PC-9 (cell line): ENCODE measurements around the gene ITGAV. TPM values are rescaled to one million over a fixed set of nuclear protein-coding genes. Genes with fewer than 3 reads are reported as not detected.

Experiments used
- BruUV-seq: library from RNA; stranded (reverse); fragments of 400-500 nt; replicated peaks from 2 replicates; lab custom pipeline; 2021; lab: Mats Ljungman, UMichigan
- CTCF ChIA-PET: fragments of 300-600 bp; sonication (Branson Sonifier 250); formaldehyde crosslinking; loops from one replicate; lab custom pipeline; 2022; ENCODE audit warnings: antibody characterized with exemption; lab: Charles Lee
- POLR2A ChIA-PET: fragments of 300-600 bp; sonication (Branson Sonifier 250); formaldehyde crosslinking; loops from one replicate; lab custom pipeline; 2022; ENCODE audit warnings: antibody characterized with exemption; ENCODE audit not compliant: unreplicated experiment; lab: Charles Lee
- DNase-seq, 2 experiments: peaks; one replicate each; pipeline versions ENCODE4 v3.0.0 to v3.0.0-alpha.2; 2015 to 2022; ENCODE audit warnings: mixed read lengths in 1 of 2
- H2AFZ ChIP-seq: fragments of 200-600 bp; sonication (generic); 2 replicates; pipeline ENCODE4 v1.8.1; 2017; ENCODE audit warnings: antibody characterized with exemption
- H3F3A ChIP-seq: fragments of 200-600 bp; sonication (generic); 2 replicates; pipeline ENCODE4 v1.8.1; 2017; ENCODE audit warnings: antibody characterized with exemption, mild to moderate bottlenecking, low read depth; ENCODE audit not compliant: insufficient read depth
- H3K27ac ChIP-seq: fragments of 200-600 bp; sonication (generic); 2 replicates; pipeline ENCODE4 v1.6.1; 2016; ENCODE audit warnings: mixed run types
- H3K27me3 ChIP-seq: fragments of 200-600 bp; sonication (generic); 2 replicates; pipeline ENCODE4 v1.6.1; 2016; ENCODE audit warnings: low read depth, mixed run types; ENCODE audit not compliant: insufficient read depth
- H3K36me3 ChIP-seq: fragments of 200-600 bp; sonication (generic); 2 replicates; pipeline ENCODE4 v1.6.1; 2016; ENCODE audit warnings: low read depth, mixed run types
- H3K4me1 ChIP-seq: fragments of 200-600 bp; sonication (generic); replicated peaks from 2 replicates; pipeline ENCODE4 v1.6.1; 2016; ENCODE audit warnings: mixed run types; ENCODE audit not compliant: insufficient read depth
- H3K4me2 ChIP-seq: fragments of 200-600 bp; sonication (generic); 2 replicates; pipeline ENCODE4 v1.6.1; 2017; ENCODE audit warnings: mixed run types
- H3K4me3 ChIP-seq: fragments of 200-600 bp; sonication (generic); 2 replicates; pipeline ENCODE4 v1.6.1; 2016; ENCODE audit warnings: mixed run types
- H3K79me2 ChIP-seq: fragments of 200-600 bp; sonication (generic); 2 replicates; pipeline ENCODE4 v1.6.1; 2017; ENCODE audit warnings: low read depth, mixed run types
- H3K9me2 ChIP-seq: fragments of 200-600 bp; sonication (generic); 2 replicates; pipeline ENCODE4 v1.8.1; 2017; ENCODE audit warnings: mild to moderate bottlenecking; ENCODE audit not compliant: insufficient read depth
- H3K9me3 ChIP-seq: fragments of 200-600 bp; sonication (generic); 2 replicates; pipeline ENCODE4 v1.8.1; 2016; ENCODE audit warnings: low read depth; ENCODE audit not compliant: insufficient read depth
- H4K20me1 ChIP-seq: fragments of 200-600 bp; sonication (generic); 2 replicates; pipeline ENCODE4 v1.8.1; 2017; ENCODE audit not compliant: insufficient read depth
- EZH2 ChIP-seq: fragments of 200-600 bp; sonication (generic); IDR thresholded peaks from 2 replicates; pipeline ENCODE4 v1.8.0; 2017; ENCODE audit warnings: antibody characterized with exemption, low read depth
- intact Hi-C: fragments of 100-400 bp; cut with micrococcal nuclease; formaldehyde crosslinking; loops from one replicate; pipeline ENCODE4 v1.10.0; 2022; ENCODE audit not compliant: unreplicated experiment
- total RNA-seq: library from RNA; stranded (reverse); gene quantifications from 2 replicates; pipeline ENCODE4 v1.2.3, GENCODE V29; 2021
- TF ChIP-seq, protein P1 (sequence below): fragments of 200-600 bp; sonication (generic); conservative IDR thresholded peaks from 2 replicates; pipeline ENCODE4 v1.6.1; 2017; ENCODE audit warnings: mixed run types, antibody characterized with exemption, mild to moderate bottlenecking, moderate library complexity

The ITGAV gene
- total RNA-seq, 1 experiment from 2014 or later, result 28.0 TPM

DNA sequence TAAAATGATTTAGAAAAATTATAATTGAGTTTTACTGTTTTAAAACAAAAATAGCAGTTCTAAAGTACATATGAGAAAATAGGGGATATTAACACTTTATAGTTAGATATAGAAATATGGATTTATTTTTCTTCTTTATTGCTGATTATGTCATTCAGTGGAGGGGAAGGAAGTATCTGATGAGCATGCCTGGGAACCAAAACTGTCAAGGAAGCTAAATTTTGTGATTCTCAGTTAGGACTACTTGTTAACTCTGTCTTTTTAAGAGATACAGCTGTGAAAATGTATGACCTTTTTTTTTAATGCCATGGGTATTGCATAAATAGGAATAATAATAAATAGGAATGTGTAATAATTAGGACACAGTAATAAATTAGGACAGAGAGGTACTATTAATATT, 44.8 kb downstream of the ITGAV start:
- TF ChIP-seq, protein P1, sequence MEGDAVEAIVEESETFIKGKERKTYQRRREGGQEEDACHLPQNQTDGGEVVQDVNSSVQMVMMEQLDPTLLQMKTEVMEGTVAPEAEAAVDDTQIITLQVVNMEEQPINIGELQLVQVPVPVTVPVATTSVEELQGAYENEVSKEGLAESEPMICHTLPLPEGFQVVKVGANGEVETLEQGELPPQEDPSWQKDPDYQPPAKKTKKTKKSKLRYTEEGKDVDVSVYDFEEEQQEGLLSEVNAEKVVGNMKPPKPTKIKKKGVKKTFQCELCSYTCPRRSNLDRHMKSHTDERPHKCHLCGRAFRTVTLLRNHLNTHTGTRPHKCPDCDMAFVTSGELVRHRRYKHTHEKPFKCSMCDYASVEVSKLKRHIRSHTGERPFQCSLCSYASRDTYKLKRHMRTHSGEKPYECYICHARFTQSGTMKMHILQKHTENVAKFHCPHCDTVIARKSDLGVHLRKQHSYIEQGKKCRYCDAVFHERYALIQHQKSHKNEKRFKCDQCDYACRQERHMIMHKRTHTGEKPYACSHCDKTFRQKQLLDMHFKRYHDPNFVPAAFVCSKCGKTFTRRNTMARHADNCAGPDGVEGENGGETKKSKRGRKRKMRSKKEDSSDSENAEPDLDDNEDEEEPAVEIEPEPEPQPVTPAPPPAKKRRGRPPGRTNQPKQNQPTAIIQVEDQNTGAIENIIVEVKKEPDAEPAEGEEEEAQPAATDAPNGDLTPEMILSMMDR, result no peak
- TF ChIP-seq EZH2, result no peak
- no peaks in the 10 kb centered on the region for H3K27me3 ChIP-seq
- H3K4me2 ChIP-seq, result no peak overlapping the region
- BruUV-seq, result no TSS peak
- no peaks in the 10 kb centered on the region for H3F3A ChIP-seq
- intact Hi-C loops, result no loop called here
- H4K20me1 ChIP-seq, result no peaks in the 10 kb centered on the region
- DNase-seq, result no peak
- H3K79me2 ChIP-seq, result no peaks in the 10 kb centered on the region
- H3K9me2 ChIP-seq, result no peaks in the 10 kb centered on the region
- no peak overlapping the region for H2AFZ ChIP-seq
- H3K36me3 ChIP-seq, result no peaks in the 10 kb centered on the region
- H3K4me1 ChIP-seq, result no peaks in the 10 kb centered on the region
- CTCF ChIA-PET, result no interaction called here
- no peaks in the 10 kb centered on the region for H3K9me3 ChIP-seq
- H3K4me3 ChIP-seq, result no peak overlapping the region
- POLR2A ChIA-PET, result no interaction called here
- H3K27ac ChIP-seq, result no peak overlapping the region

DNA sequence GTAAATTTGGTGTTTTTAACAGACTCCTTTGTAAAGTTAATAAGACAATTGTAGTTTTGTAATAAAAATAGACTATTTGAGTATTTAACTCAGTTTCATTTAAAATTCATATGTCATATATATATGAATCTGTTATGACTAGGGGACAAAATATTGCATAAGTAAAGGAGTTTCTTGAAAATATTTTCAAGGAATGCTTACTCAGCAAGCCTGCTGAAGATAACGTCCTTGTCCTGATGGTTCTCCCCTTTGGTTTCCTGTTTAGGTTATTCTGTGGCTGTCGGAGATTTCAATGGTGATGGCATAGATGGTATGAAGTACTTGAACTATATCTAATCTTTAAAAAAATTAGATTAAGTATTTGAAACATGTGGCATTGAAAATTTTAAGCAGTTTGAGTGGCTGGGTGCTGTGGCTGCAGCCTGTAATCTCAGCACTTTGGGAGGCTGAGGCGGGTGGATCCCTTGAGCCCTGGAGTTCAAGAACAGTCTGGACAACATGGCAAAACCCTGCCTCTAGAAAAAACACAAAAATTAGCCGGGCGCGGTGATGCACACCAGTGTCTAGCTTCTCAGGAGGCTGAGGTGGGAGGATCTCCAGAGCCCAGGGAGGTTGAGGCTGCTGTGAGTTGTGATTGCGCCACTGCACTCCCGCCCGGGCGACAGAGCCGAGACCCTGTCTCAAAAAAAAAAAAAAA, 47.1 kb downstream of the ITGAV start:
- CTCF ChIA-PET, result no interaction called here
- TF ChIP-seq, protein P1, result no peak
- TF ChIP-seq EZH2, result no peak

DNA sequence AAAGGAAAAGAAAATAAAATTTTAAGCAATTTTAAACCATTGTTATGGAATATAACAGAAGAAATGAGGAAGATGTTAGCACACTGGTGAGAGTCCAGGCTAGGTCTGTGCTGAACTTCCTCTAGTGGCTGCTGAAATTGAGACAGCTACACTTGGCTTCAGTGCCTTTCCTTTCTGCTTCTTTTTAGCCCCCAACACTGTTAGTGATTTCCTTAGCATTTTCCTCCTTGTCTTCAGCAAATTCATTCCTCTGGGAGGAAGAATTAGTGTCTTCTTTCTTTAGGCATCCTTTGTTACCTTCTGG, 47.6 kb downstream of the ITGAV start:
- H3K27ac ChIP-seq, result no peak overlapping the region
- no peaks in the 10 kb centered on the region for H3K4me1 ChIP-seq
- no peaks in the 10 kb centered on the region for H3K79me2 ChIP-seq
- no peaks in the 10 kb centered on the region for H3K9me3 ChIP-seq
- no peak overlapping the region for H3K4me2 ChIP-seq
- intact Hi-C loops, result no loop called here
- no peak overlapping the region for H3K4me3 ChIP-seq
- no peaks in the 10 kb centered on the region for H3K9me2 ChIP-seq
- DNase-seq, result no peak
- no peaks in the 10 kb centered on the region for H4K20me1 ChIP-seq
- CTCF ChIA-PET, result no interaction called here
- H3K27me3 ChIP-seq, result no peaks in the 10 kb centered on the region
- POLR2A ChIA-PET, result no interaction called here
- H3F3A ChIP-seq, result no peaks in the 10 kb centered on the region; the same call in 1 of the 2 replicates
- H3K36me3 ChIP-seq, result no peaks in the 10 kb centered on the region
- no TSS peak for BruUV-seq
- TF ChIP-seq, protein P1, result no peak
- no peak for TF ChIP-seq EZH2
- no peak overlapping the region for H2AFZ ChIP-seq

More for the DNA sequence above, 47.1 kb downstream of the ITGAV start:
- H3K27ac ChIP-seq, result no peak overlapping the region
- H3K9me3 ChIP-seq, result no peaks in the 10 kb centered on the region
- POLR2A ChIA-PET, result no interaction called here
- BruUV-seq, result no TSS peak
- no peaks in the 10 kb centered on the region for H3K27me3 ChIP-seq
- no peaks in the 10 kb centered on the region for H3K9me2 ChIP-seq
- H4K20me1 ChIP-seq, result no peaks in the 10 kb centered on the region
- no peak overlapping the region for H2AFZ ChIP-seq
- intact Hi-C loops, result no loop called here
- DNase-seq, result no peak
- no peak overlapping the region for H3K4me3 ChIP-seq
- no peaks in the 10 kb centered on the region; the same call in 1 of the 2 replicates for H3F3A ChIP-seq
- H3K4me2 ChIP-seq, result no peak overlapping the region
- H3K36me3 ChIP-seq, result no peaks in the 10 kb centered on the region
- no peaks in the 10 kb centered on the region for H3K79me2 ChIP-seq
- H3K4me1 ChIP-seq, result no peaks in the 10 kb centered on the region
